Suprapubic skin (tissue), 4 donors: ENCODE results near the gene SAMD8.
"Not testable (repeated sequence)": the region's sequence is repeated elsewhere in the genome, so short reads cannot be mapped to it uniquely, and the experiment has no call there.

Experiments used
- CTCF ChIP-seq, 2 donors: fragments of 200-600 bp in 1 of 2; fragments of 450-650 bp in 1 of 2; sonication (generic) in 1 of 2; IDR thresholded peaks; one replicate each; pipeline ENCODE4 v1.5.1; 2016 to 2019; ENCODE audit warnings: antibody characterized with exemption in 2 of 2, mild to moderate bottlenecking in 1 of 2, moderate library complexity in 1 of 2
- EP300 ChIP-seq: sonication (generic); formaldehyde crosslinking; IDR thresholded peaks from one replicate; pipeline ENCODE4 v1.6.1; 2017; ENCODE audit warnings: antibody characterized with exemption
- POLR2A ChIP-seq, 2 donors: fragments of 450-650 bp; IDR thresholded peaks; one replicate each; pipeline ENCODE4 v1.6.1; 2017; ENCODE audit warnings: antibody characterized with exemption in 2 of 2, mild to moderate bottlenecking in 2 of 2, moderate library complexity in 2 of 2
- POLR2AphosphoS5 ChIP-seq, 3 donors: sonication (generic); formaldehyde crosslinking; IDR thresholded peaks; one replicate each; pipeline ENCODE4 v1.6.1; 2017; ENCODE audit warnings: antibody characterized with exemption in 3 of 3

- not testable (repeated sequence) for TF ChIP-seq CTCF (IDR thresholded peaks at IDR 0.05); POLR2A (IDR thresholded peaks at IDR 0.05); POLR2AphosphoS5 (IDR thresholded peaks at IDR 0.05); EP300
Observed at GRCh38 chr10:75133701-75134100, 22.2 kb downstream of the SAMD8 start.
